WTC11 (cell line): ENCODE data around the gene OOSP1. TPM values are rescaled to one million over a fixed set of nuclear protein-coding genes. Genes with fewer than 3 reads are reported as not detected.

ENCODE experiments used
- ATAC-seq: fragments of 200-7000 bp; cut with Tn5 transposase; 2 replicates; pipeline ENCODE4 v1.10.0; 2021; ENCODE audit warnings: mild to moderate bottlenecking, moderate library complexity
- CTCF ChIA-PET: fragments of 300-600 bp; sonication (Branson Sonifier 250); formaldehyde crosslinking; loops from one replicate; lab custom pipeline; 2021; ENCODE audit warnings: antibody characterized with exemption; lab: Charles Lee
- POLR2A ChIA-PET: fragments of 350-600 bp; sonication (Branson Sonifier 250); formaldehyde crosslinking; loops from one replicate; lab custom pipeline; 2021; ENCODE audit warnings: antibody characterized with exemption; lab: Charles Lee
- DNase-seq: peaks from one replicate; pipeline ENCODE4 v3.0.0; 2021; ENCODE audit warnings: low spot score
- H3K27ac Mint-ChIP-seq: 2 replicates; pipeline ENCODE4 v1.8.0; 2021; ENCODE audit warnings: mixed read lengths
- H3K27me3 Mint-ChIP-seq: 2 replicates; pipeline ENCODE4 v1.8.0; 2021; ENCODE audit warnings: low read depth, mild to moderate bottlenecking, moderate library complexity, mixed read lengths
- H3K36me3 Mint-ChIP-seq: 2 replicates; pipeline ENCODE4 v1.8.0; 2021; ENCODE audit warnings: mixed read lengths
- H3K4me1 Mint-ChIP-seq: 2 replicates; pipeline ENCODE4 v1.8.0; 2022; ENCODE audit warnings: mixed read lengths
- H3K4me3 Mint-ChIP-seq: 2 replicates; pipeline ENCODE4 v1.8.0; 2021; ENCODE audit warnings: mild to moderate bottlenecking, moderate library complexity, mixed read lengths
- H3K9me3 Mint-ChIP-seq: 2 replicates; pipeline ENCODE4 v1.8.0; 2021; ENCODE audit warnings: mixed read lengths
- CTCF ChIP-seq: fragments of 200-600 bp; IDR thresholded peaks from 2 replicates; pipeline ENCODE4 v1.8.0; 2022; ENCODE audit warnings: antibody characterized with exemption
- FOXP1 ChIP-seq: sonication (generic); formaldehyde crosslinking; IDR thresholded peaks from 2 replicates; pipeline ENCODE4 v1.8.0; 2022; ENCODE audit warnings: missing genetic modification reagents, mild to moderate bottlenecking, moderate library complexity, borderline replicate concordance
- GABPB1 ChIP-seq: sonication (generic); formaldehyde crosslinking; IDR thresholded peaks from 2 replicates; pipeline ENCODE4 v1.8.1; 2023; ENCODE audit warnings: mild to moderate bottlenecking, missing genetic modification reagents
- KAT7 ChIP-seq: sonication (generic); formaldehyde crosslinking; IDR thresholded peaks from 2 replicates; pipeline ENCODE4 v1.8.1; 2023; ENCODE audit warnings: missing genetic modification reagents, mild to moderate bottlenecking, borderline replicate concordance
- MLX ChIP-seq: sonication (generic); formaldehyde crosslinking; IDR thresholded peaks from 2 replicates; pipeline ENCODE4 v1.8.1; 2023; ENCODE audit warnings: mild to moderate bottlenecking, missing genetic modification reagents, moderate library complexity
- MYBL2 ChIP-seq: sonication (generic); formaldehyde crosslinking; IDR thresholded peaks from 2 replicates; pipeline ENCODE4 v1.8.1; 2023; ENCODE audit warnings: mild to moderate bottlenecking, moderate library complexity, missing genetic modification reagents
- NFATC4 ChIP-seq: fragments of 250-450 bp; sonication (Bioruptor Pico); IDR thresholded peaks from 2 replicates; pipeline ENCODE4 v1.9.0; 2021; ENCODE audit warnings: mild to moderate bottlenecking
- NFYB ChIP-seq: sonication (generic); formaldehyde crosslinking; conservative IDR thresholded peaks from 2 replicates; pipeline ENCODE4 v1.8.0; 2022; ENCODE audit warnings: low read depth, missing genetic modification reagents
- NR2C2 ChIP-seq: sonication (generic); formaldehyde crosslinking; IDR thresholded peaks from 2 replicates; pipeline ENCODE4 v1.8.0; 2022; ENCODE audit warnings: mild to moderate bottlenecking, missing genetic modification reagents
- NR3C1 ChIP-seq: sonication (generic); formaldehyde crosslinking; conservative IDR thresholded peaks from 2 replicates; pipeline ENCODE4 v1.8.1; 2023; ENCODE audit warnings: low read depth, mild to moderate bottlenecking, missing genetic modification reagents
- PRRX2 ChIP-seq: fragments of 250-450 bp; sonication (Bioruptor Pico); IDR thresholded peaks from 2 replicates; pipeline ENCODE4 v1.8.0; 2021; ENCODE audit warnings: mild to moderate bottlenecking
- RELA ChIP-seq: sonication (generic); formaldehyde crosslinking; IDR thresholded peaks from 2 replicates; pipeline ENCODE4 v1.8.1; 2022; ENCODE audit warnings: missing genetic modification reagents, mild to moderate bottlenecking, borderline replicate concordance
- SMAD4 ChIP-seq: sonication (generic); formaldehyde crosslinking; IDR thresholded peaks from 2 replicates; pipeline ENCODE4 v1.8.0; 2022; ENCODE audit warnings: mild to moderate bottlenecking, missing genetic modification reagents
- ZBTB21 ChIP-seq: sonication (generic); formaldehyde crosslinking; IDR thresholded peaks from 2 replicates; pipeline ENCODE4 v1.8.1; 2023; ENCODE audit warnings: mild to moderate bottlenecking, missing genetic modification reagents, borderline replicate concordance
- ZBTB43 ChIP-seq: sonication (generic); formaldehyde crosslinking; IDR thresholded peaks from 2 replicates; pipeline ENCODE4 v1.8.1; 2023; ENCODE audit warnings: mild to moderate bottlenecking, missing genetic modification reagents
- ZNF121 ChIP-seq: sonication (generic); formaldehyde crosslinking; IDR thresholded peaks from 2 replicates; pipeline ENCODE4 v1.8.0; 2023; ENCODE audit warnings: missing genetic modification reagents
- ZNF512 ChIP-seq: sonication (generic); formaldehyde crosslinking; IDR thresholded peaks from 2 replicates; pipeline ENCODE4 v1.8.1; 2022; ENCODE audit warnings: missing genetic modification reagents, borderline replicate concordance
- total RNA-seq: library from RNA; stranded (reverse); gene quantifications from 3 replicates; pipeline ENCODE4 v1.2.3, GENCODE V29; 2021
- TF ChIP-seq, protein P1 (sequence below): fragments of 250-450 bp; sonication (Bioruptor Pico); conservative IDR thresholded peaks from 2 replicates; pipeline ENCODE4 v1.9.0; 2021; ENCODE audit warnings: mild to moderate bottlenecking

OOSP1 gene
- total RNA-seq, 1 experiment from 2014 or later: not detected

DNA sequence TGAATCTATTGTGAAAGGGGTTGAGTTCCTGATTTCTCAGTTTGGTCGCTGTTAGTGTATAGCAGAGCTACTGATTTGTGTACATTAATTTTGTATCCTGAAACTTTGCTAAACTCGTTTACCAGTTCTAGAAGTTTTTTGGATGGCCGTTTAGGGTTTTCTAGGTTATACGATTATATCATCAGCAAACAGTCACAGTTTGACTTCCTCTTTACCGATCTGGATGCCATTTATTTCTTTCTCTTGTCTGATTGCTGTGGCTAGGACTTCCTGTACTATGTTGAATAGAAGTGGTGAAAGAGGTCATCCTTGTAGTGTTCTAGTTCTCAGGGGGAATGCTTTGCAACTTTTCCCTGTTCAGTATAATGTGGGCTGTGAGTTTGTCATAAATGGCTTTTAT is 54.2 kb downstream of the OOSP1 start:
- DNase-seq: no peak
- Mint-ChIP-seq H3K9me3 (peaks cover 41% of the 10 kb centered on the region), H3K27me3 (no peaks in the 10 kb centered on the region), H3K36me3 (peaks cover 15% of the 10 kb centered on the region; the same call in 1 of the 2 replicates), H3K4me1 (no peaks in the 10 kb centered on the region), H3K4me3 (no peak overlapping the region), H3K27ac (no peak overlapping the region)
- CTCF ChIA-PET: no interaction called here
- POLR2A ChIA-PET: no interaction called here
- ATAC-seq: no peak
- TF ChIP-seq NR2C2 (CRISPR knock-in tag) (no peak), RELA (CRISPR knock-in tag) (no peak), ZBTB21 (CRISPR knock-in tag) (no peak), KAT7 (CRISPR knock-in tag) (no peak), SMAD4 (CRISPR knock-in tag) (no peak), FOXP1 (CRISPR knock-in tag) (no peak), NFATC4 (no peak), GABPB1 (CRISPR knock-in tag) (no peak)

DNA sequence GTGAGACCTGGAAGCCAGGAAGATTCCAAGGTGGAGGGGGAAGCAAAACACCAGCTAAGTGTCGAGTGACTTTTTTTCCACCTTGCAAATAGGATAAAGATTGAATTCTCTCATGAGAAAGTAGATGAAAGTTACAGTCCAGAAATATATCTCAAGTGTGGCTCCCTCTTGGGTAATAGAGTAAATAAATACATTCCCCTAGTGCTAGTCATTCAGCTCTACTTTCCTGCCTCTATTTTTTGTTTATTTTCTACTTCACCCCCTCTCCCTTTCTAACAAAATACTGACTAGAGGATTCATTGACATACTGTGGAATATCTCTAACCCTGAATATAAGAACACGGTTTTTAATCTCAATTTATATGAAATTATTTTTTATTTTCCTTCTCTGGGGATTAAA is 59.6 kb downstream of the OOSP1 start:
- POLR2A ChIA-PET: no interaction called here
- TF ChIP-seq ZBTB21 (CRISPR knock-in tag) (no peak), NR3C1 (CRISPR knock-in tag) (no peak), PRRX2 (CRISPR knock-in tag) (no peak), ZBTB43 (CRISPR knock-in tag) (no peak), NFYB (CRISPR knock-in tag) (no peak), CTCF (no peak)
- TF ChIP-seq, all 79 proteins: peak for 0
- CTCF ChIA-PET: interaction anchor here (0.6 kb wide), 1 partner anchor 44 kb away, joined by 3 read pairs; no protein-coding TSS in a partner anchor
- H3K27me3 Mint-ChIP-seq: no peaks in the 10 kb centered on the region
- H3K36me3 Mint-ChIP-seq: no peaks in the 10 kb centered on the region
- peaks cover 5% of the 10 kb centered on the region for H3K9me3 Mint-ChIP-seq
- ATAC-seq (no peak), DNase-seq (no peak)
- H3K27ac Mint-ChIP-seq: no peak overlapping the region
- peaks cover 8% of the 10 kb centered on the region for H3K4me1 Mint-ChIP-seq
- H3K4me3 Mint-ChIP-seq: no peak overlapping the region

DNA sequence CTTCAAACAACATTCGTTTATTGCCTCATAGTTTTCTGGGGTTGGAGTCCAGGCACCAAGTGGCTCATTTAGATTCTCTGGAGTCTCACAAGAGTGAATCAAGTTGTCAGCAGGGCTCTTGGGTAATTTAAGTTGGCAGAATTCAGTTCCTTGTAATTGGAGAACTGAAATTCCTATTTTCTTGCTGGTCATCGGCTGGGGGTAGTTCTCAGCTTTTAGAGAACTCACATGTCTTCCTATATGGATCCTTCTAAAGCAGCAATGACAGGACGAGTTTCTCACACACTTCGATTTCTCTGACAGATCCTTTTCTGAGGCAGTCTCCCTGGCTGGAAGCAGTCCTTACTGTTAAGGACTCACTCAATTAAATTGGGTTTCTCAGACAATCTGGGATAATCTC is 61.5 kb downstream of the OOSP1 start:
- no peaks in the 10 kb centered on the region for H3K36me3 Mint-ChIP-seq
- ATAC-seq: no peak
- no peak for TF ChIP-seq ZNF121 (CRISPR knock-in tag)
- TF ChIP-seq, protein P1, sequence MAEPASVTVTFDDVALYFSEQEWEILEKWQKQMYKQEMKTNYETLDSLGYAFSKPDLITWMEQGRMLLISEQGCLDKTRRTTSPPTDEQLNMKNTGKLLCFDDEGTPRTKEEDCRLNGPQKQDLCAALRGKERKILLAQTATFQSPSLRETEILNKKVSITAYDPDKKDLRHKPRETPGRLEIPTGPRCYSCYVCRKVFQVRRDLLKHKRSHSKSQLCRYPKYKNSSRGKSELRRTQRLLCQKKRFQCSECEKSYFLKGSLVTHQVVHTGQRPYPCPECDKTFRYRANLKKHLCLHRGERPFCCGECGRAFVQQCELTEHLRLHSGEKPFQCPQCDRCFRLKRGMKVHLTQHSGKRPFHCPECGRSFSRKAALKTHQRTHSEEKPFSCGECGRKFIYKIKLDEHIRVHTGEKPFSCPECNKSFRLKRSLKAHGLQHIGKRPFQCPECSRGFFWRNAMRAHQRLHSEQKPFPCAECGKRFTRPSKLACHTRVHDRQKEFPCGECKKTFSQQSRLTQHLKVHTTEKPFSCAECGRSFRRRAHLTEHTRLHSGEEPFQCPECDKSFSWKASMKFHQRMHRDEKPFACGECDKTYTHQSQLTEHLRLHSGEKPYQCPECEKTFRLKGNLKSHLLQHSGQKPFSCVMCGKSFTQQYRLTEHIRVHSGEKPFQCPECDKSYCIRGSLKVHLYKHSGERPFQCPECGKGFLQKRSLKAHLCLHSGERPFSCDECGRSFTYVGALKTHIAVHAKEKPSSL: no peak
- no peak for TF ChIP-seq MYBL2 (CRISPR knock-in tag)
- no peak for TF ChIP-seq MLX
- TF ChIP-seq ZNF512 (CRISPR knock-in tag): no peak
- no peak for TF ChIP-seq FOXP1 (CRISPR knock-in tag)
- TF ChIP-seq, all 79 proteins: peak for 0
- no peak for DNase-seq
- no peaks in the 10 kb centered on the region for H3K27me3 Mint-ChIP-seq
- ChIA-PET CTCF (no interaction called here), POLR2A (no interaction called here)
- no peak overlapping the region for H3K27ac Mint-ChIP-seq
- H3K4me3 Mint-ChIP-seq: no peak overlapping the region
- peaks cover 4% of the 10 kb centered on the region for H3K9me3 Mint-ChIP-seq
- H3K4me1 Mint-ChIP-seq: peaks cover 8% of the 10 kb centered on the region
